Keratinocyte (primary cell): Measurements from ENCODE around the gene GPNMB. TPM values are rescaled to one million over a fixed set of nuclear protein-coding genes. Genes with fewer than 3 reads are reported as not detected.

Experiments
- DNase-seq: peaks from one replicate; pipeline ENCODE4 v3.0.0-alpha.2; 2011; ENCODE audit warnings: low read depth, missing footprints, low spot score
- FAIRE-seq: peaks from 2 replicates; lab custom pipeline; 2011; peaks lifted over from hg19 to GRCh38; lab: Jason Lieb, UNC
- H2AFZ ChIP-seq: 2 replicates; pipeline ENCODE4 v1.6.0; 2012; ENCODE audit warnings: low read length, control low read depth, inconsistent platforms; ENCODE audit not compliant: control insufficient read depth
- H3K27ac ChIP-seq: 2 replicates; pipeline ENCODE4 v1.5.1; 2011; ENCODE audit warnings: low read length; ENCODE audit not compliant: control insufficient read depth, insufficient read depth
- H3K27me3 ChIP-seq: 3 replicates; pipeline ENCODE4 v1.6.0; 2011; ENCODE audit warnings: low read length; ENCODE audit not compliant: control insufficient read depth, insufficient read depth; ENCODE audit errors: extremely low read depth
- H3K36me3 ChIP-seq, 2 experiments: 2 replicates in 1 of 2; 3 replicates in 1 of 2; pipeline ENCODE4 v1.5.1; 2011; ENCODE audit warnings: low read length in 2 of 2, mild to moderate bottlenecking in 1 of 2; ENCODE audit not compliant: control insufficient read depth in 2 of 2, insufficient read depth in 2 of 2; ENCODE audit errors: extremely low read depth in 1 of 2
- H3K4me1 ChIP-seq: 3 replicates; pipeline ENCODE4 v1.5.1; 2011; ENCODE audit warnings: low read length; ENCODE audit not compliant: control insufficient read depth, insufficient read depth; ENCODE audit errors: extremely low read depth
- H3K4me2 ChIP-seq: 3 replicates; pipeline ENCODE4 v1.6.0; 2011; ENCODE audit warnings: low read depth, low read length; ENCODE audit not compliant: control insufficient read depth, insufficient read depth; ENCODE audit errors: extremely low read depth
- H3K4me3 ChIP-seq, 3 experiments: fragments of 200-600 bp in 1 of 3; sonication (generic) in 1 of 3; 2 replicates in 2 of 3; 3 replicates in 1 of 3; pipeline ENCODE4 v1.5.1; 2011 to 2016; ENCODE audit warnings: low read length in 3 of 3, mild to moderate bottlenecking in 3 of 3, control low read depth in 2 of 3, inconsistent platforms in 1 of 3, low read depth in 1 of 3, mixed read lengths in 1 of 3, mixed run types in 1 of 3, moderate library complexity in 1 of 3; ENCODE audit not compliant: control insufficient read depth in 2 of 3, insufficient read depth in 2 of 3; ENCODE audit errors: extremely low read depth in 1 of 3
- H3K79me2 ChIP-seq: 2 replicates; pipeline ENCODE4 v1.6.0; 2012; ENCODE audit warnings: low read length; ENCODE audit not compliant: control insufficient read depth, insufficient read depth
- H3K9ac ChIP-seq: 3 replicates; pipeline ENCODE4 v1.6.0; 2011; ENCODE audit warnings: low read length; ENCODE audit not compliant: control insufficient read depth, insufficient read depth; ENCODE audit errors: extremely low read depth
- H3K9me1 ChIP-seq: 3 replicates; pipeline ENCODE4 v1.6.0; 2011; ENCODE audit warnings: low read length; ENCODE audit not compliant: control insufficient read depth, insufficient read depth; ENCODE audit errors: extremely low read depth
- H3K9me3 ChIP-seq: 2 replicates; pipeline ENCODE4 v1.5.1; 2012; ENCODE audit warnings: low read depth, low read length; ENCODE audit not compliant: control insufficient read depth
- H4K20me1 ChIP-seq: 3 replicates; pipeline ENCODE4 v1.6.0; 2011; ENCODE audit warnings: low read length; ENCODE audit not compliant: control insufficient read depth, insufficient read depth; ENCODE audit errors: extremely low read depth
- CTCF ChIP-seq, 3 experiments: IDR thresholded peaks in 1 of 3; conservative IDR thresholded peaks in 1 of 3; optimal IDR thresholded peaks in 1 of 3; 2 replicates in 2 of 3; 3 replicates in 1 of 3; pipeline versions ENCODE3 to v1.5.1; 2011; ENCODE audit warnings: low read length in 3 of 3, mild to moderate bottlenecking in 3 of 3, moderate library complexity in 2 of 3, control low read depth in 1 of 3, inconsistent platforms in 1 of 3; ENCODE audit not compliant: insufficient read depth in 2 of 3; ENCODE audit errors: extremely low read depth in 1 of 3
- EZH2 ChIP-seq: IDR thresholded peaks from one replicate; pipeline ENCODE4 v1.6.1; 2012; ENCODE audit warnings: inconsistent platforms, mild to moderate bottlenecking, low read length, moderate library complexity
- dilution Hi-C: fragments of 300-500 bp; cut with MboI; formaldehyde crosslinking; loops from one replicate; pipeline ENCODE4 v1.7.0; 2020; ENCODE audit warnings: low sequenced_read_pairs; ENCODE audit not compliant: extremely low pct_ligation_motif_present
- polyA plus RNA-seq, 5 experiments: library from polyadenylated mRNA; depleted of rRNA in 3 of 5; stranded (reverse) in 3 of 5; stranded (forward) in 1 of 5; unstranded in 1 of 5; fragments of >200 nt; gene quantifications; 1 replicate in 1 of 5; 2 replicates in 3 of 5; 3 replicates in 1 of 5; pipeline versions ENCODE4 v1.2.1 to v1.2.3, GENCODE V29; 2011 to 2012; ENCODE audit warnings: missing spikeins in 2 of 5, low read depth in 1 of 5, low replicate concordance in 1 of 5

Gene GPNMB
- polyA plus RNA-seq, 1 donor (not counting 4 experiments of a cell fraction or from before 2014, with no cell fraction given): 142 TPM

GRCh38 chr7:23283086-23283485, 36.5 kb downstream of the GPNMB start:
- no peak for FAIRE-seq
- DNase-seq: no peak
- no peaks in the 10 kb centered on the region for H3K36me3 ChIP-seq
- no peak overlapping the region for H3K27ac ChIP-seq
- H4K20me1 ChIP-seq: no peaks in the 10 kb centered on the region
- no peaks in the 10 kb centered on the region for H3K79me2 ChIP-seq
- no peak overlapping the region for H3K4me2 ChIP-seq
- no peaks in the 10 kb centered on the region for H3K9me3 ChIP-seq
- dilution Hi-C loops: no loop called here
- no peak overlapping the region for H3K4me3 ChIP-seq
- no peaks in the 10 kb centered on the region for H3K27me3 ChIP-seq
- H3K4me1 ChIP-seq: no peaks in the 10 kb centered on the region
- no peak overlapping the region for H2AFZ ChIP-seq
- no peaks in the 10 kb centered on the region for H3K9me1 ChIP-seq
- no peak overlapping the region for H3K9ac ChIP-seq
- no peak for TF ChIP-seq CTCF (optimal IDR thresholded peaks at IDR 0.05 in 1 of 3, IDR thresholded peaks at IDR 0.05 in 1 of 3, conservative IDR thresholded peaks at IDR 0.05 in 1 of 3; ENCODE audit: extremely low read depth in 1 of 3, insufficient read depth in 2 of 3, low read length in 3 of 3)
- TF ChIP-seq EZH2: no peak

- H3K36me3 ChIP-seq: no peaks in the 10 kb centered on the region
- H3K9me1 ChIP-seq: no peaks in the 10 kb centered on the region
- no peaks in the 10 kb centered on the region for H3K4me1 ChIP-seq
- H3K27me3 ChIP-seq: no peaks in the 10 kb centered on the region
- DNase-seq: no peak
- H3K27ac ChIP-seq: no peak overlapping the region
- TF ChIP-seq CTCF (optimal IDR thresholded peaks at IDR 0.05 in 1 of 3, IDR thresholded peaks at IDR 0.05 in 1 of 3, conservative IDR thresholded peaks at IDR 0.05 in 1 of 3; ENCODE audit: extremely low read depth in 1 of 3, insufficient read depth in 2 of 3, low read length in 3 of 3): no peak
- dilution Hi-C loops: no loop called here
- no peak overlapping the region for H2AFZ ChIP-seq
- no peak overlapping the region for H3K4me2 ChIP-seq
- FAIRE-seq: no peak
- H4K20me1 ChIP-seq: no peaks in the 10 kb centered on the region
- H3K9ac ChIP-seq: no peak overlapping the region
- H3K9me3 ChIP-seq: no peaks in the 10 kb centered on the region
- H3K79me2 ChIP-seq: no peaks in the 10 kb centered on the region
- H3K4me3 ChIP-seq: no peak overlapping the region
Measured at GRCh38 chr7:23284871-23285270, 38.3 kb downstream of the GPNMB start.
